ENCODE data around the gene FAAP100. TPM values are rescaled to one million over a fixed set of nuclear protein-coding genes. Genes with fewer than 3 reads are reported as not detected.

FAAP100 gene
- total RNA-seq, 1 donor from 2014 or later: 16.3 TPM

DNA sequence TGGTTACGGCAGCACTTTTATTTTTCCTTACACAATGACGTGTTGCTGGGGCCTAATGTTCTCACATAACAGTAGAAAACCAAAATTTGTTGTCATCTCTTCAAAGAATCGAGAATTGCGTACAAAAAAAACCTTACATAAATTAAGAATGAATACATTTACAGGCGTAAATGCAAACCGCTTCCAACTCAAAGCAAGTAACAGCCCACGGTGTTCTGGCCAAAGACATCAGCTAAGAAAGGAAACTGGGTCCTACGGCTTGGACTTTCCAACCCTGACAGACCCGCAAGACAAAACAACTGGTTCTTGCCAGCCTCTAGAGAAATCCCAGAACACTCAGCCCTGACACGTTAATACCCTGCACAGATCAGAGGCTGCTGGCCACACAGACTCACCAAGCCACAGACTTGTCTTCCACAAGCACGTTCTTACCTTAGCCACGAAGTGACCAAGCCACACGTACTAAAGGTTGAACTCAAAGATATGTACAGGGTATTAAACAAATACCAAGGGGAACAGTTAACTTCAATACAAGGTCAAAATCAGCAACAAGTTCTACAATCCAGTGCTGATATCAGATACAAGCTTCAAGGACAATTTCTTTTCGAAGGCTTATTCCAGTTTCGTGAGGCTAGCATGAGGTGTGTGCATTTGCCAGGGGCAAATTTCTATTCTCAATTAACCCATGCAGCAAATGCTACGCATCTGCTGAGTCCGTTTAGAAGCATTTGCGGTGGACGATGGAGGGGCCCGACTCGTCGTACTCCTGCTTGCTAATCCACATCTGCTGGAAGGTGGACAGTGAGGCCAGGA, 42.0 kb downstream of the FAAP100 start:
- ATAC-seq: no peak

DNA sequence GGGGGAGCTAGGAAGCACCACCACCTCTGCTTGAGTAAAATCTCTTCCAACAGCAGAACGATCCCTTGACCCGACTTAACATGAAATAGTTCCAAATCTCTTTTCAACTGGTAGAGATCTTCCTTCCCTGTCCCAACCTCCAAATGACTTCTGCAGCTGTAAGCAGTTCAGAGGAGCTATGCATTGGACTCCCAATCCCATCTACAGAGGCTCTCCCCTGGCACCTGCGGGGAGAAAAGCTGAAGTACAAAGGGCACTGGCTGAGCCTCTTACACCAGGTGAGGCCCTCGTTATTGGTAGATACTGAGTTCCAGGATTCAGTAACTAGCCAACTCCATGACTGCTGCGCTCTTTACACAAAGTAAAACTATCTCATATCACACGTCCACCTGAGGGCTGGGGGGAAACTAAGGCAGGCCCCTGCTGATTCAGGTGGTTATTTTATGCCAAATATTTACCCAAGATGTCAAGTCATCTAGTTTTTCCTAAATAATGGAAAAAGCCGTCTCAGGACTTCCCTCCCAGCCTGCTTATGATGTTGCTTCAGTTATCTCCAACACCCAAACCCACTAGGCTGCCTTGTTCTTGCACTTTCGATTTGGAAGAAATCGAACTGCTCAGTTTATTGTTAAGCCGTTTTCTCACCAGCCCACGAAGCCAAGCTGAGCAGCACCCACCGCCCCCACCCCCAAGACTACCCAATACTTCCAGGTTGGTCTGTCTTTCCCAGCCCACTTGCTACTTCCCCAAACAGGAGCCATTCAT, 42.8 kb downstream of the FAAP100 start:
- no peak for ATAC-seq

DNA sequence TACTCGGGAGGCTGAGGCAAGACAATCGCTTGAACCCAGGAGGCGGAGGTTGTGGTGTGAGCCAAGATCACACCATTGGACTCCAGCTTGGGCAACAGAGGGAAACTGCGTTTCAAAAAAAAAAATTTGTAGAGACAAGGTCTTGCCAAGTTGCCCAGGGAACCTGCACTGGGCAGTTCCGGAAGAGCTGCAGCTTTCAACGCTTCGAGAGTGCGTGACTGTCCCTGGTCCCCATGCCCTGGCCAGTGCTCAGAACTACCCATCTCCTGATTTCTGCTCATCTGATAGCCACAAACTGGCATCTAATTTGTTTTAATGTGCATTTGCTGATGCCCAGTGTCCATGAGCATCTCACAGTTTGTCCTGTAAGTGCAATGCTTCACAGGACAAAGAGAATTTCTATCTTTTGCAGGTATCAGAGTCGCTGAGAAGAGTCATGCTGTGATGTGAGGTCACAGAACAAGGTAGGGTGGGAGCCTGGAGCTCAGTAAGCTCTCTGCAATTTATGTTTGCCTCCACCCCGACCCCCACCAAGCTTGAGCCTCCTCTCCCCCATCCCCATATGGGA, 43.4 kb downstream of the FAAP100 start:
- ATAC-seq: peak; percentile 4

DNA sequence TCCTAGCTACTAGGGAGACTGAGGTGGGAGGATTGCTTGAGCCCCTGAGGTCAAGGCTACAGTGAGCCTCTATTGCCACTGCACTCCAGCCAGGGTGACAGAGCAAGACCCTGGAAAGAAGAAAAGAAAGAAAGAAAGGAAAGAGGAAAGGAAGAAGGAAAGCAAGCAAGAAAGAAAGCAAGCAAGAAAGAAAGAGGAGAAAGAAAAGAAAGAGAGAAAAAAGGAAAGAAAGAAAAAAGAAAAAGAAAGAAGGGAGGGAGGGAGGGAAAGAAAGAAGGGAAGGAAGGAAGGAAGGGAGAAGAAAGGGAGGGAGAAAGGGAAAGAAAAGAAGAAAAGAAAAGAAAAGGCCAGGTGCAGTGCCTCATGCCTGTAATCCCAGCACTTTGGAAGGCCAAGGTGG, 48.5 kb downstream of the FAAP100 start:
- ATAC-seq: no peak

DNA sequence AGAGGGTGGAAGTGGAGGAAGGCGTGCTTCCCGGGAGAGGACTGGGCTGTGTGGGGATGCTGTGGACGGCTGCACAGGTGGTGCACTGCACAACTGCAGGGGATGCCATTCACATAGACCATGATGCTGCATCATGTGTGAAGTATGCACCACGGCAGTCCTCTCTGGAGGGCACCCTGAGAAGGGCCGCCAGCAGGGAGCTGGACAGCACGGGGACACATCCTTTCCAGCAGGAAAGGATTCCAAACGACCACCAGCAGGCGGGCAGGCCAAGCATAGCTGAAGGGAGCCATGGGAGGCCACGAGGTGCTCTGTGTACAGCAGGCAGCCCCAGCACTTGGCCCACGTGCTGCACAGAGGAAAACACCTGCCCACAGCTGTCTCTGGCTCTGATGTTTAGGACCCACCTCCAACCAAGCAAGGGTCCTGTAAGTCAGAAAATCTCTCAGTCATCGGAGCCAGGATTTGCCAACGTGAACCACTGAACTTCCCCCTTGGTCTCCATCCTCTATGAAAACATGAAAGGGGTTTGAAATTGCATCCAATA, 49.6 kb downstream of the FAAP100 start:
- peak; percentile 18 for ATAC-seq

DNA sequence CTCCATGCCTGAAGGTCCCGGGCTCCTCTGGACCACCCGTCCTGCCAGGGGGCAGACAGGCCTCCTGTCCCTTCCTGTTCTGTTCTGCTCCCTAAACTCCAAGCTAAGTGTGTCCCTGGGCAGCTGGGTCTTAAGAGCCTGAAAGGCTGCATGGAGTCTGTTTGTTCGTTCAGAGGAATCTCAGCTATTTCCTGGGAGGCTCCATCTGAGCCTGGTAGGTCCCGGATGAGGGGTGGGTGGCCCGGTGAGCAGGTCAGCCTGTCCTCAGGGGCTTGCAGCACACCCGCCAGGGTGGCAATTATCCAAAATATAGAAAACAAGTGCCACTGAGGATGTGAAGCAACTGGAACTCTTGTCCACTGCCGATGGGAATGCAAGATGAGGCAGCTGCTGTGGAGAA, 52.1 kb downstream of the FAAP100 start:
- peak; percentile 1 for ATAC-seq

DNA sequence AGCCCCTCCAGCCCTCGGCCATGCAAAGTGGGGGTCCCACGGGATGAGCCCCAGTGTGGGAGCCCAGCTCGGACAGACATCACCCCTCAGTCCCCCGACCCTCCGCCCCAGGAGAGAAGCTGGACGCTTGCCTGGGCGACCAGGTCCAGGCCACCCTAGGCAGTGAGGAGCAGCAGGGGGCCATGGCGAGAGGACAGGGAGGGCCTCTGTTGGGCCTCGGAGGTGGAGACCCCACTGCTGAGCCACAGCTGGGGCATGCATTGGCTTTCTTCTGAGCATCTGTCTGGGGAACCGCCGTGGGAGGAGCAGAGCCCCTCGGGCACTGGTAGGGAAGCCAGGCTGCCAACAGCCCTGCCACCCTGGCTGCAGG, 52.6 kb downstream of the FAAP100 start:
- ATAC-seq: peak; percentile 6

DNA sequence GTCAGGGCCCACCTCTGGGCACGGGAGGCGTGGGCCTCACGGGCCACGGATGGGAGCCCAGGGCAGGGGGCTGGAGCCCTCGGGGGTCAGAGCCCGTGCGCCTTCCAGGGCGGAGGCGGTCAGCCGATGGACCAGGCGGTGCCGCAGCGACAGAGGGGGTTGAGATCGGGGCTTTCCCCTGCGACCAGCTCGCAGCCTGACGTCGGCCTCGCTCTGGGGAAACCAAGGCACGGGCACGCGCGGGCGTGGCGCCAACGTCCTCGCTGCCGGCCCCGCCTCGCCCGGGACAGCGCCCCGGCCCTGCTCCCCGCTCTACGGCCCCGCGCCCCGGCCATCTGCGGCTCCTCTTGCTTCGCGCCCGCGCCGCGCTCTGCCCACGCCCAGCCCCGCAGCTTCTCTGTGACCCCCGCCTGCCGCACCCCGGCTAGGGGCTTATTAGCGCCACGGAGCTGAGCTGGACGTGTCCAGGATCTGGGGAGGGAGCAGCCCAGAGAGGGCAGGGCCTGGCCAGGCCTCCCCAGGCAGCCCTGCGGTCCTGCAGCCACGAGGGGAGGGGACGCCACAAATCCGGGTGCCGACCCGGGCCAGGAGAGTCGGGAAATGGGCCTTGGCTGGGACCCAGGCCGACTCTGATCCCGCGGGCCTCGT, 53.1 kb downstream of the FAAP100 start:
- ATAC-seq: peak; percentile 10

DNA sequence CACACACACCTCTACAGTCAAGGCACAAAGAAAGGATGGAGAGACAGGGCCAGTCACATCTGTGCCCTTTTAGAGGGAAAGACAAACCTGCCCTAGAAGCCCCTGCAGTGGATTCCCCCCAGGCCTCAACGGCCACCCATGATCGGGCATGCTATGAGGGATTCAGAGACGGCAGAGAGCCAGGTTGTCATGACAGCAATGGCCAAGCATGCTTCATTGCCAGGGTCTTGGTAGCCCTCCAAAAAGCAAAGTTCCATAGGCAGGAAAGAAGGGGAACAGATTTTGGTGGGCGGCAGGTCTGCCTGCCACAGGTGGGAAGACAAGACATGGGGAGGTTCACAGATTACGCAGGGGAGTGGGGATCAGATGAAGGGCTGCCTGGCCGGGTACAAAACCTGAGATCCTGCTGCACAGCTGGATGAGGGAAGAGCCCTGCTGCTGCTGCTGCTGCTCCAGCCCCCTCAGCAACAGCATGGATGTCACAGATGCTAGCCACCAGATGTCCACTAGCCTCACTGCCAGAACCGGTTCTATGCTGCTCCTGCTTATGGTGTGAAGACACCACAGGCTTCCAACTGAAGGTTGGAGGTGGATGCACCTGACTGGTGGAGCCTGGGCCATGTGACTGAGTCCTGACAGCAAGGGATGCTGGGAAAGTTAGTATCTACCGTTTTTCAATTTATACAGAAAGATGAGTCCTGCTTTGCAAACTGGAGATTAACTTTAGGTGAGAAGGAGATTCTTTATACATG, 57.4 kb downstream of the FAAP100 start:
- peak; percentile 15 for ATAC-seq

DNA sequence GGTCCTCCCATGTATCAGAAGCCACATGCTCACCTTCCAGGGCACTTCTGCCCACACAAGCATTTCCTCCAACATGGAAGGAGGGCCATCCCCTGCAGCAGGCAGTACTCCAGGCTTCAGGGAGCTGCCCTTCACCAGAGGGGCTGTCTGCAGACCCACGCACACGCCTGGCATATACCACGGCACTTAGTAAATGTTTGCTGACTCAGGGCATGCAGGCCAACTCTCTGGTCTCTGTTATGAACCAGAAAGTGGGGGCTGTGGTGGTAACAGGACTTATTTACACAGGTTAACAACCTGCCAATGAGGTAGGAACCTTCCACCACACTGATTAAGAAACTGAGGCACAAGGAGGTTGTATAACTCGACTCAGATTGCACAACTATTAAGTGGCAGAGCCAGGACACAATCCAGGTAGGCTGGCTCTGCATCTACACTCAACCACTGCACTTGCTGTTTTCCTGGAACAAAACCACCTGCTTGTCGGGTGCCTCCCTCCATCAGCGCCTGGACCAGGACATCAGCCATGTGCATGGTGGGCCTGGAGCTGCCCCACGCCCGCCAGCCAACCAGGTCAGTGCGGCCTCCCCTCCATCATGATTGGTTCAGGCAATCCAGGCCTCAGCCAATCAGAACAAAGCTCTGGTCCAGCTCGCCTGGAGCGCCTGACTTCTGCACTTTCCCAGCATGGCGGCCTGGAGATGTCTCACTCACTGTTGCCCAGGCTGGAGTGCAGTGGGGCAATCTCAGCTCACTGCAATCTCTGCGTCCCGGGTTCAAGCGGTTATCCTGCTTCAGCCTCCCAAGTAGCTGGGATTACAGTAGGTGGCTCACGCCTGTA, 58.7 kb downstream of the FAAP100 start:
- no peak for ATAC-seq

DNA sequence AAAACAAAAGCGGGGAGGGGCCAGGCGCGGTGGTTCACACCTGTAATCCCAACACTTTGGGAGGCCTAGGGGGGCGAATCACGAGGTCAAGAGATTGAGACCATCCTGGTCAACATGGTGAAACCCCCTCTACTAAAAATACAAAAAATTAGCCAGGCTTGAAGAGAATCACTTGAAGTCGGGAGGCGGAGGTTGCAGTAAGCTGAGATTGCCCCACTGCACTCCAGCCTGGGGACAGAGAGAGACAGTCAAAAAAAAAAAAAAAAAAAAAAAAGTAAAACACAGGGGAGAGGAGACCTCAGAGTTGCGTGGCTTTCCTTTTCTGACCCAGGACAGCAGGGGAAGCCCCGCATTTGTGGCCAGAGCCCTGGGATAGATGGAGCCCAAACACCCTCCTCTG, 59.4 kb downstream of the FAAP100 start:
- ATAC-seq: no peak

DNA sequence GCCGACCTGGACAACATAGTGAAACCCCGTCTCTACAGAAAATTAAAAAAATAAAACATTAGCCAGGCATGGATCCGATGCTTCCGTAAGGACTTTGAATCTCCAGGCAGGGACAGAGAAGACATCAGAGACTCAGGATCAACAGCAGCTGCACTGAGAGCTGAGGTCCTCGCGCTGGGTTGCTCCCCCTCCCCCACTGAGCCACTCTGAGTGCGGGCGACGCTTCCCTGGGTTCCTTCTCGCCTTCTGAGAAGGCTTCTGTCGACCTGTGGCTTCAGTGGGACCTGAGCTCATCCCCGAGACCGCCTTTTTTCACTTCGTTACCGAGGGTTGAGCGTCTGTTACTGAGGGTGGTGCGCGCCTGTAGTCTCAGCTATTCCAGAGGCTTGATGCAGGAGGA, 60.0 kb downstream of the FAAP100 start:
- ATAC-seq: no peak

DNA sequence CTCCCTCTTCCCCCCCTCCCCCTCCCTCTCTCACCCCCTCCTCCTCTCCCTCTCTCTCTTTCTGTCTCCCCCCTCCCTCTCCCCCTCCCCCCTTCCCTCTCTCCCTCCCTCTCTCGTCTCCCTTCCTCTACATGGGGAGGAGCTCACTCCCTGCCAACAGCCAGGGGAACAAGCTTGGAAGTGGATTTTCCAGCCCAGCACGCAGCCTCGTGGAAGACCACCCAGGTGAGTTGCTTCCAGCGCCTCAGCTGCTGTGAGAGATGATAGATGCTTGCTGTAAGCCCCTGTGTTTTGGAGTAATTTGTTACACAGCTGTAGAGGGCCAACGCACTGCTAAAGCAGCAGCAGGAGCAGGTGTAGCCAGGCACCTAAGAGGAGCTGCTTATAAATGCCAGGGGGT, 60.4 kb downstream of the FAAP100 start:
- ATAC-seq: no peak

DNA sequence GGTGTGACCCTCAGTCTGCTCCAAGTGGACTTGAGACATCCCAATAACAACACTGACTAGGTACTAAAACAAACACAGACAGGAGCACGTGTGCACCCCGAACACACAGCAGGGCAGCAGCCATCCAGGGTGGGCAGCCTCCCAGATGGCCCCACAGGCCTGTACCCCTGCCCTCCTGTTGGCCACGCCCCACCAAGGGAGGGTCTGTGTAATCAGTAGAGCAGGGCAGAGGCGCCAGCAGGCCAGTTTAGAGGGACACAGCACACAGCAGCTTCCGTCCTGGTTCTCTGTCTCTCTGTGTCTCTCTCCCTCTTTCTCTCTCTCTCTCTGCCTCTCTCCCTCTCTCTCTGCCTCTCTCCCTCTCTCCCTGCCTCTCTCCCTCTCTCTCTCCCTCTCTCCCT, 61.0 kb downstream of the FAAP100 start:
- peak; percentile 2 for ATAC-seq

DNA sequence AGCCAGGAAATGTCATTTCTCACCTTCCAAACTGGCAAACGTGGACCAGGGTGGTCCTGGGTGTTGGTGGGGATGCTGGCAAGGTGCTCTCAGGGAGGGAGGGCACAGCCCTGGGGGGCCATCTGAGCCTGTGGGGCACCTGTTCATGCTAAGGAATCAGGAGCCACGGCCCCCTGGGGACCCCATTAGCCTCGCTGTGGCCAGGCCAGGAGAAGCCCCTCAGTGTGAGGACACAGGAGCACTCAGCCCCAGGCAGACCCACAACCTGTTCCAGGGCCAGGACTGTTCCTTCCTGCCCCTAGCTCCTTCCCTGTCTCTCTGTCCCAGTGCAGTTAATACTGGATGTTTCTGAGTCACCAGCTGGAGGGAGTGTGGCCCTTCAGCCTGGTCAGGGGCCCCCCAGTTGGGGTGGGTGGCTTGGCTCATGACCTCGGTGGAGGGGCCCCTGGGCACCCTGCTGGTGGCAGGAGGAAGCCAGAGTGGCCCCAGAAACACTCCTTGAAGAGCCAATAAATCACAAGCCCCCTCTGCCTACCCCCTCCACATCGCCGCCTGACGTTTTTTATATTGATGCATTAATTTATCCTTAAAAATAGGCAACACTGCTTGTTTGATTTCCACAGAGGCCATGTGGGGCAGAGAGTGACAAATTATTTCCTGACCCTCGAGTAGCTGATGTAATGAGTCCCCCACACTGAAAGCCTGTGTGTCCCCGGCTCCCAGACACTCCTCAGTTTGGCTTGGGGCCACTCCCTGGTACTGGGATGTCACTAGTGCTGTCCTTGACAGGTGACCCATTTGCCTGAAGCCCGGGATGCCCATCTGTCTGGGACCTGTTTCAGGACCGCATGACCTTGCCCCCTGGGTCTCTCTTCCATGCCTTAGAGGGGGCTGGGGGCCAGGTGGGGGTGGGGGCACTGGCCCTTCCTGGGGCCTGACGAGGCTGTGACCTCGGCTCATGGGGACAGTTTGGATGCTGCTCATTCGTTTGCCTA, 61.9 kb downstream of the FAAP100 start:
- ATAC-seq: no peak

Data from esophagus mucosa (tissue), 1 donor.